HG02885 (cell line): ENCODE results near the gene SDS.

Experiments
- ATAC-seq: cut with Tn5 transposase; IDR thresholded peaks from one replicate; pipeline ENCODE4 v1.9.1; 2021; ENCODE audit warnings: mild to moderate bottlenecking; ENCODE audit not compliant: unreplicated experiment, poor library complexity

Gene SDS

GRCh38 chr12:113401066-113402000 is 2.4 kb downstream of the SDS start:
- ATAC-seq: no peak

- ATAC-seq: no peak
These were observed 3.3 kb downstream of the SDS start for GRCh38 chr12:113400362-113400761.

- ATAC-seq: no peak
These were observed 4.2 kb downstream of the SDS start for GRCh38 chr12:113399490-113399889.

- no peak for ATAC-seq
These were observed 5.1 kb downstream of the SDS start for GRCh38 chr12:113398346-113399290.

- no peak for ATAC-seq
These were observed 6.0 kb downstream of the SDS start for GRCh38 chr12:113397497-113398197.

- no peak for ATAC-seq
These were observed 6.7 kb downstream of the SDS start for GRCh38 chr12:113396828-113397496.

GRCh38 chr12:113396200-113396599 is 7.5 kb downstream of the SDS start:
- ATAC-seq: no peak

GRCh38 chr12:113395119-113395518 is 8.6 kb downstream of the SDS start:
- ATAC-seq: no peak

GRCh38 chr12:113393749-113394148 is 9.9 kb downstream of the SDS start:
- no peak for ATAC-seq

GRCh38 chr12:113392988-113393579 is 10.6 kb downstream of the SDS start:
- ATAC-seq: no peak

GRCh38 chr12:113392520-113392919 is 11.2 kb downstream of the SDS start:
- no peak for ATAC-seq

GRCh38 chr12:113391650-113392337 is 11.9 kb downstream of the SDS start:
- no peak for ATAC-seq

- no peak for ATAC-seq
These were observed 12.5 kb downstream of the SDS start for GRCh38 chr12:113391145-113391544.

- ATAC-seq: no peak
These were observed 13.3 kb downstream of the SDS start for GRCh38 chr12:113390064-113391043.

GRCh38 chr12:113388351-113388750 is 15.3 kb downstream of the SDS start:
- ATAC-seq: no peak

- ATAC-seq: no peak
These were observed 16.1 kb downstream of the SDS start for GRCh38 chr12:113387631-113388030.

GRCh38 chr12:113386866-113387566 is 16.7 kb downstream of the SDS start:
- ATAC-seq: no peak
